Dedifferentiated amniotic fluid mesenchymal stem cell (primary cell): ENCODE measurements around the gene CMA1.

Source experiments
- DNase-seq: peaks from one replicate; pipeline ENCODE4 v3.0.0-alpha.2; 2016; ENCODE audit errors: extremely low spot score

CMA1 gene

GRCh38 chr14:24465805-24466204 is 42.3 kb downstream of the CMA1 start:
- DNase-seq: no peak

DNA sequence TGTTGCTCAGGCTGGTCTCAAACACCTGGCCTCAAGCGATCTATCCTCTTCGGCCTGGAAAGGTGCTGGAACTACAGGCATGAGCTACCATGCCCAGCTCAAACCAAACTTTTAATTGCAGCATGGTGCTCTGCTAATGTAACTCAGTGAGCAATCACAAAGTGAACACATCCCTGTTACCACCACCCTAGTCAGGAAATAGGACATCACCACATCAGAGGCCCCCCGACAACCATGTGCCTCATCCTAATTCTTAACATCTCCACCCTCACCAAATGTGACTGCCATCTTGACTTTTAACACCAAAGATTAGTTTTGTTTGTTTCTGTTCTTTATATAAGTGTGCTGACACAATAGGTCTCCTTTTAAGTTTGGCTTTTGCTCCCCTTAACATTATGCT is 42.7 kb downstream of the CMA1 start:
- no peak for DNase-seq

- no peak for DNase-seq
These were observed 43.9 kb downstream of the CMA1 start for GRCh38 chr14:24463884-24464785.

DNA sequence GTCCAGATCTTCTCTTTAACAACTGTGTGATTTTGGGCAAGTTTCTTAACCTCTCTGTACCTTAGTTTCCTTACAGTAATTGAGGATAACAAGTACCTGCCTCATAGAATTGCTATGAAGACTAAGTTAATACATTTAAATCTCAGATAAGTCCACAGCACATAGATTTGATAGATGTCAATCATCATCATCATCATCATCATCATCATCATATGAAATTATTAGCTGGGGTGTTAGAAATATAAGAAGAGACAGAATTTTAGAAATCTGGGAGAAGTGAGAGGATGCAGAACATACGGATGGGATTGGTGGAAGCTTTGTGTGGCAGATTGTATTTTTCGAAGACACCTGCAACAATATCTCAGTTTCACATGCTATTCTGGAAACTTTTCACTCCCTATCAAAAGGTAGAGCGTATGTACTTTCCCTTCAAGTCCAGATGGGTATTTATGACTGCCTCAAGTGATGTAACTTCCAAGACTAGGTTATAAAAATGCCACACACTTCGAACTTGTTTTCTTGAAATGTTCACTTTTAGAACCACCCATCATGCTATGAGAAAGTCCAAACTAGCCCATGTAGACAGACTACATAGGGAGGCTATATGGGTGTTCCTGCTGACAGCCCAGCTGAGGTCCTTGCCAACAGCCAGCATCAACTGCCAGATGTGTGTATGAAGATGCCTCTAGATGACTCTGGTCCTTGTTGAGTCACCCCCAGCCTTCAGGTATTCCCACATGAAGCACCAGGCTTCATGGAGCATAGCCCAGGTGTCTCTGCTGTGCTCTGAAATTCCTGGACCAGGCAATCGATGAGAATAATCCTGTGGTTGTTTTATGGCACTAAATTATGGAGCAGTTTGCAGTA is 44.8 kb downstream of the CMA1 start:
- no peak for DNase-seq

GRCh38 chr14:24461336-24461735 is 46.7 kb downstream of the CMA1 start:
- DNase-seq: no peak

- DNase-seq: no peak
These were observed 48.7 kb downstream of the CMA1 start for GRCh38 chr14:24459331-24459730.

DNA sequence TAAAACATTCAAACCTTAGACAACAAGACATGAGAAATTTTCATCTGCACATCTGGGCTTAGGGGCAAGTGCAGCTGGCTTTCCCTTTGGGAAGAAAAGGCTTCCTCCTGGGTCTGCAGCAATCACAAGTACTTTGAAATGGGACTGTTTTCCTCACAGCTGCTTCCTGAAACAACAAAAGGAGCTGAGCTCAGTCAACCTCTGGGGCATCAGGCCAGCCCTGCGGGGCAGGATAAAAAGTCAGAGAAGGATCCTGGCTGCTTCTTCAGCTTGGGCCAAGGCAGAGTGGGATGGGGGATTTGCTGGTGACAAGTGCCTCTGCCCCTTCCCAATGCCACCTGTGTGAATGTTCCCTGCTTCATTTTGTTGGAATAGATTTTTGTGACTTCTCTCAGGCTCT is 49.3 kb downstream of the CMA1 start:
- DNase-seq: no peak

GRCh38 chr14:24456980-24457379 is 51.1 kb downstream of the CMA1 start:
- no peak for DNase-seq
